PFSK-1 (cell line): Measurements from ENCODE around the gene SCAMP2.

Experiments
- FOXP2 ChIP-seq: optimal IDR thresholded peaks from 2 replicates; pipeline ENCODE3; 2011; ENCODE audit warnings: borderline replicate concordance, control low read depth, inconsistent platforms; ENCODE audit not compliant: insufficient read depth; ENCODE audit errors: extremely low read length, extremely low read depth
- POLR2AphosphoS5 ChIP-seq: IDR thresholded peaks from 2 replicates; pipeline ENCODE4 v1.6.1; 2012; ENCODE audit warnings: low read depth, mild to moderate bottlenecking, control low read depth, low read length, moderate library complexity
- SIN3A ChIP-seq: IDR thresholded peaks from 2 replicates; pipeline ENCODE4 v1.6.1; 2012; ENCODE audit warnings: mild to moderate bottlenecking, low read length, moderate library complexity, borderline replicate concordance; ENCODE audit not compliant: insufficient read depth
- TAF1 ChIP-seq: IDR thresholded peaks from 2 replicates; pipeline ENCODE4 v1.6.1; 2012; ENCODE audit warnings: low read length, control low read depth, borderline replicate concordance; ENCODE audit not compliant: insufficient read depth
- TF ChIP-seq, protein P1 (sequence below), 2 experiments: IDR thresholded peaks; 2 replicates each; pipeline versions ENCODE4 v1.6.1 to v1.8.0; 2011 to 2012; ENCODE audit warnings: low read depth in 2 of 2, low read length in 2 of 2, control low read depth in 1 of 2, inconsistent platforms in 1 of 2, mild to moderate bottlenecking in 1 of 2, moderate library complexity in 1 of 2; ENCODE audit not compliant: insufficient read depth in 1 of 2

Gene SCAMP2

DNA sequence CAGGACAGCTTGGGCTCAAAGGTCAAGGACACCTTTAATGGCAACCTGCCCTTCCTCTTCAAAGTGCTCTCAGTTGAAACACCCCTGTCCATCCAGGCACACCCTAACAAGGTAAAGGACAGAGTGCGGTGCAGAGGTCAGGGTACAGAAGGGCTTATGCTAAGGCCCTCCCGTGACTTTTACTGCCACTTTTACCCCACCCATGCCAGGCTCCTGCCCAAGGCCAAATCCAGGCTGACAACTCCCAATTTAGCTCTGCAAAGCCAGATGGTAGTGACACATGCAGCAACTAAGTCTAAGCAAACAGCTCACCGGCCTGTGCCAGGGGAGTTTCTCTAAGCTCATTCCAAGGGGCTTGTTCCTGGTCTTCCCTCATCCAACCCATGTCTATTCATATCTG lies 18.3 kb upstream of the SCAMP2 start:
- TF ChIP-seq, protein P1, sequence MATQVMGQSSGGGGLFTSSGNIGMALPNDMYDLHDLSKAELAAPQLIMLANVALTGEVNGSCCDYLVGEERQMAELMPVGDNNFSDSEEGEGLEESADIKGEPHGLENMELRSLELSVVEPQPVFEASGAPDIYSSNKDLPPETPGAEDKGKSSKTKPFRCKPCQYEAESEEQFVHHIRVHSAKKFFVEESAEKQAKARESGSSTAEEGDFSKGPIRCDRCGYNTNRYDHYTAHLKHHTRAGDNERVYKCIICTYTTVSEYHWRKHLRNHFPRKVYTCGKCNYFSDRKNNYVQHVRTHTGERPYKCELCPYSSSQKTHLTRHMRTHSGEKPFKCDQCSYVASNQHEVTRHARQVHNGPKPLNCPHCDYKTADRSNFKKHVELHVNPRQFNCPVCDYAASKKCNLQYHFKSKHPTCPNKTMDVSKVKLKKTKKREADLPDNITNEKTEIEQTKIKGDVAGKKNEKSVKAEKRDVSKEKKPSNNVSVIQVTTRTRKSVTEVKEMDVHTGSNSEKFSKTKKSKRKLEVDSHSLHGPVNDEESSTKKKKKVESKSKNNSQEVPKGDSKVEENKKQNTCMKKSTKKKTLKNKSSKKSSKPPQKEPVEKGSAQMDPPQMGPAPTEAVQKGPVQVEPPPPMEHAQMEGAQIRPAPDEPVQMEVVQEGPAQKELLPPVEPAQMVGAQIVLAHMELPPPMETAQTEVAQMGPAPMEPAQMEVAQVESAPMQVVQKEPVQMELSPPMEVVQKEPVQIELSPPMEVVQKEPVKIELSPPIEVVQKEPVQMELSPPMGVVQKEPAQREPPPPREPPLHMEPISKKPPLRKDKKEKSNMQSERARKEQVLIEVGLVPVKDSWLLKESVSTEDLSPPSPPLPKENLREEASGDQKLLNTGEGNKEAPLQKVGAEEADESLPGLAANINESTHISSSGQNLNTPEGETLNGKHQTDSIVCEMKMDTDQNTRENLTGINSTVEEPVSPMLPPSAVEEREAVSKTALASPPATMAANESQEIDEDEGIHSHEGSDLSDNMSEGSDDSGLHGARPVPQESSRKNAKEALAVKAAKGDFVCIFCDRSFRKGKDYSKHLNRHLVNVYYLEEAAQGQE (IDR thresholded peaks at IDR 0.05; ENCODE audit: insufficient read depth in 1 of 2, low read depth in 2 of 2, low read length in 2 of 2) = no peak
- no peak for TF ChIP-seq TAF1
- TF ChIP-seq FOXP2 = no peak
- no peak for TF ChIP-seq POLR2AphosphoS5
- no peak for TF ChIP-seq SIN3A

DNA sequence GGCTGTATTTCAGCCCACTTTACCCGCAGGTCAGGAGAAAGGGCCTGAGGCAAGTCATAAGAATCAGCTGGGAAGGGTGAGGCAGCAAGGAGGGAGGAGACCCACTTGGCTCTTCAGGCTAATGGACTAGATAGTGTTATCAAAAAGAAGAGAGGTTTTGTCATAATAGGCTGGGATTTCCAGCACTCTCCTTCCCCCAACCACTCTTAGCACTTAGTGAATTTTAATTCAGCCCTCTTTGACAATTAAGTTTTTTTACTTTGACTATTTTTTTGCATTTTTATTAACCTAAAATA lies 17.4 kb upstream of the SCAMP2 start:
- no peak for TF ChIP-seq SIN3A
- no peak for TF ChIP-seq POLR2AphosphoS5
- no peak for TF ChIP-seq TAF1
- TF ChIP-seq FOXP2 = no peak
- TF ChIP-seq, protein P1 (IDR thresholded peaks at IDR 0.05; ENCODE audit: insufficient read depth in 1 of 2, low read depth in 2 of 2, low read length in 2 of 2) = no peak

DNA sequence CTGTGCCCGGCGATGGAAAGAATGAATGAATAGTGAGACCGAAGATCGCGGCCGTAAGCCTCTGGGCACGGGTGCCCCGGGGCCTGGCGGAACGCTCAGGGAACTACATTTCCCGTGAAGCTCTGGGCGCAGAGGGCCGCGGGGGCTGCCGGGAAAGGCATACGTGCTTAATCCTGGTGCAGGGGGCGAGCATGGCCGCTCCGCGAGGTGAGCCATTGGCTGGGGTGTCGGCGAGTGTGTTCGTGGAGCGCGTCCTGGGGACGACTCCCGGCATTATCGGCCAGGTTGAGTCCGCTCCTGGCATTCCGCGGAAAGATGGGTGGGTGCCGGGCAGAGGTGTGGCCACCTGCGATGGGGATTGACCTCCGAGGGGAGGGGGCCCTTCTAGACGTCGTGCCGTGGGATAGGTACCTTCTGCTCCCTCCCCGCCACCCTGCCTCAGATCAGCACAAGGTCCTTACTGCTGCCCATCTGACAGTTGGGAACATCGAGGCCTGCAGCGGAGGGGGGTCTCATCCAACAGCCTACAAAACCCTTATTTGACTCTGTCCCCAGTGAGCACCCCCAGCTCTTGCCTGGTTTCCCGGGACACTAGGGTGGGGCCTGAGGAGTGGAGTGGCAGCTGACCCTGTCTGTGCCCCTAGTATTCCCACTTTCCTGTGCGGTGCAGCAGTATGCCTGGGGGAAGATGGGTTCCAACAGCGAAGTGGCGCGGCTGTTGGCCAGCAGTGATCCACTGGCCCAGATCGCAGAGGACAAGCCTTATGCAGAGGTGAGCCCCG lies 16.9 kb upstream of the SCAMP2 start, which contains the start of gene MPI:
MPI (plus strand) TSS at position 160 of the 782 bp plus-strand sequence; CDS start at position 192, 32 bp downstream.
- TF ChIP-seq SIN3A (peak; percentile 33; the same call in 1 of the 2 replicates), TAF1 (peak; percentile 90; the same call in 1 of the 2 replicates), POLR2AphosphoS5 (peak; percentile 80), FOXP2 (peak; percentile 39)
- TF ChIP-seq, protein P1 (IDR thresholded peaks at IDR 0.05; ENCODE audit: insufficient read depth in 1 of 2, low read depth in 2 of 2, low read length in 2 of 2) = peak; percentile 19 to 34; a peak in 1 of 4 replicates

DNA sequence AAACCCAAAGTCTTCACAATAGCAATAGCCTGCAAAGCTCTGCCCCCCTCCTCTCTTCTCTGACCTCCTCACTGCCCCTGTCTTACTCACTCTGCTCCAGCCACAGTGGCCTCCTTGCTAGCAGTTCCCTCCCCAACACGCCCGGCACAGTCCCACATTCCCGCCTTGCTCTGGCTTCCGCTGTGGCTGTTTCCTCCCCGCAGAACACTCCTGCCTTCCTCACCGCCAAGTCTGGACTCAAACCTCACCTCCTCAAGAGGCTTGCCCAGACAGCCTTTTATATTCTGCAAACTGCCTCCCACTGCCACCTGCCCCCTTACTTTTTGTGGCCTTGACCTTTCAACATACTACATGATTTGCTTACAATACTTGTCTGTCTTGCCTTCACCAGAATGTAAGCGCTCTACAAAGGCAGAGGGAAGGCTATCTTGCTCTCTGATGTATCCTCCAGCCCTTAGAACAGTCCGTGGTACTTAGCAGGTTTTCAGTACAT lies 16.3 kb upstream of the SCAMP2 start:
- TF ChIP-seq, protein P1 (IDR thresholded peaks at IDR 0.05; ENCODE audit: insufficient read depth in 1 of 2, low read depth in 2 of 2, low read length in 2 of 2) = no peak
- TF ChIP-seq POLR2AphosphoS5 (no peak), SIN3A (no peak), TAF1 (no peak), FOXP2 (peak; percentile 56)
